Rectal smooth muscle tissue (tissue), 1 donor: ENCODE results near the gene THBS1.

Experiments used
- H3K27ac ChIP-seq: one replicate; pipeline ENCODE4 v1.7.0; 2013; ENCODE audit warnings: low read depth, low read length, inconsistent platforms
- H3K27me3 ChIP-seq: one replicate; pipeline ENCODE4 v1.7.0; 2013; ENCODE audit warnings: low read length; ENCODE audit not compliant: control insufficient read depth, insufficient read depth
- H3K36me3 ChIP-seq: one replicate; pipeline ENCODE4 v1.7.0; 2013; ENCODE audit warnings: low read length; ENCODE audit not compliant: control insufficient read depth, insufficient read depth
- H3K4me1 ChIP-seq: one replicate; pipeline ENCODE4 v1.7.0; 2013; ENCODE audit warnings: low read length; ENCODE audit not compliant: control insufficient read depth, insufficient read depth
- H3K4me3 ChIP-seq: one replicate; pipeline ENCODE4 v1.7.0; 2013; ENCODE audit warnings: low read length
- H3K9ac ChIP-seq: one replicate; pipeline ENCODE4 v1.7.0; 2013; ENCODE audit warnings: low read length

THBS1 gene

DNA sequence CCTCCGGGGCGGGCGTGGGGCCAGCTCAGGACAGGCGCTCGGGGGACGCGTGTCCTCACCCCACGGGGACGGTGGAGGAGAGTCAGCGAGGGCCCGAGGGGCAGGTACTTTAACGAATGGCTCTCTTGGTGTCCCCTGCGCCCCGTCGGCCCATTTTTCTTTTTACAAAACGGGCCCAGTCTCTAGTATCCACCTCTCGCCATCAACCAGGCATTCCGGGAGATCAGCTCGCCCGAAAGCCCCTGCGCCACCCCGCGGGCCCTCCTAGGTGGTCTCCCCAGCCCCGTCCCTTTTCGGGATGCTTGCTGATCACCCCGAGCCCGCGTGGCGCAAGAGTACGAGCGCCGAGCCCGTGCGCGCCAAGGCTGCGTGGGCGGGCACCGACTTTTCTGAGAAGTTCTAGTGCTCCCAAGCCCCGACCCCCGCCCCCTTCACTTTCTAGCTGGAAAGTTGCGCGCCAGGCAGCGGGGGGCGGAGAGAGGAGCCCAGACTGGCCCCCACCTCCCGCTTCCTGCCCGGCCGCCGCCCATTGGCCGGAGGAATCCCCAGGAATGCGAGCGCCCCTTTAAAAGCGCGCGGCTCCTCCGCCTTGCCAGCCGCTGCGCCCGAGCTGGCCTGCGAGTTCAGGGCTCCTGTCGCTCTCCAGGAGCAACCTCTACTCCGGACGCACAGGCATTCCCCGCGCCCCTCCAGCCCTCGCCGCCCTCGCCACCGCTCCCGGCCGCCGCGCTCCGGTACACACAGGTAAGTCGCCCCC is at the start of gene THBS1:
TSS of gene THBS1 (plus strand) at position 595 of the 757 bp plus-strand sequence. CDS start 779 bp downstream, outside the sequence.
- Histone ChIP-seq H3K27me3 (no peaks in the 10 kb centered on the region), H3K27ac (peak within 1 kb of the TSS; percentile 96), H3K36me3 (peaks cover 30% of the 10 kb centered on the region), H3K4me3 (peak within 1 kb of the TSS; percentile 76), H3K9ac (peak within 1 kb of the TSS; percentile 92), H3K4me1 (peaks cover 36% of the 10 kb centered on the region)

DNA sequence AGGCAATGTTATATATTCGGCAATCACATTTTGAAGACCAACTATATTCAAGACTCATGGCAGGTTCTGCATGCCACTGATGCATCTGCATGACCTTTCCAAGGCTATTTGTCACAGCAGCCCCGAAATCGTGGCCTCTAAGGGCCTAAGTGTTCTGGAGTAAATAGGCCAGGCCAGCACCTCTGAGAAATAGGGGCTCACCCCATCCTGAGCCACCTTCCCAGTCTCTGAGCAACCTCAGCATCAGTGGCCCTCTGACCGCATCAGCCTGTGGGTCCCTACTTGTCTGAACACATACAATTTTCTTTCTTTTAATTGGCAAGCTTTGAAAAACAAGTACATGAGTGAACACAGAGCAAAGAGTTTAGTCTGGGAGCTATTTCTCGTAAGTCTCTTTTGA is 45.9 kb upstream of the THBS1 start:
- H3K4me1 ChIP-seq, result peaks cover 5% of the 10 kb centered on the region
- no peak overlapping the region for H3K4me3 ChIP-seq
- no peak overlapping the region for H3K9ac ChIP-seq
- H3K27me3 ChIP-seq, result no peaks in the 10 kb centered on the region
- no peak overlapping the region for H3K27ac ChIP-seq
- H3K36me3 ChIP-seq, result no peaks in the 10 kb centered on the region

DNA sequence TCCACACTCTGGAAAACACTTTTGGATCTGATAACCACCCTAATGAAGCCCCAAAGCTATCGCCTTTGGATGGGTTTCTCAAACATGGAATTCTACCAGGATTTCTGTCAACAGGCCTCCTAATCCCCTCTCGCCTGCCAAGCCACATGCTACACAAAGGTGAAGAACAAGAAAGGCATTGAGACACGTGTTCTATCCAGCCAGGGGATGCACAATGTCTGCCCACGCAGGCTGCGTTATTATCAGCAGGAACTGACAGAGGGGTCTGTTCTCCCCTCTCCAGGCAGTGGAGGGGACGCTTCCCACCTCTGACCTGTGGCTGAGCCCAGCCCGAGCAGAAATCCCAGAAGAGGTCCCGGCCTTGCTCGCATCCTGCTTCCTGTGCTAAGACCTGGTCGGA is 45.4 kb upstream of the THBS1 start:
- H3K4me1 ChIP-seq, result peaks cover 5% of the 10 kb centered on the region
- no peak overlapping the region for H3K4me3 ChIP-seq
- no peaks in the 10 kb centered on the region for H3K36me3 ChIP-seq
- H3K27me3 ChIP-seq, result no peaks in the 10 kb centered on the region
- H3K27ac ChIP-seq, result no peak overlapping the region
- no peak overlapping the region for H3K9ac ChIP-seq

DNA sequence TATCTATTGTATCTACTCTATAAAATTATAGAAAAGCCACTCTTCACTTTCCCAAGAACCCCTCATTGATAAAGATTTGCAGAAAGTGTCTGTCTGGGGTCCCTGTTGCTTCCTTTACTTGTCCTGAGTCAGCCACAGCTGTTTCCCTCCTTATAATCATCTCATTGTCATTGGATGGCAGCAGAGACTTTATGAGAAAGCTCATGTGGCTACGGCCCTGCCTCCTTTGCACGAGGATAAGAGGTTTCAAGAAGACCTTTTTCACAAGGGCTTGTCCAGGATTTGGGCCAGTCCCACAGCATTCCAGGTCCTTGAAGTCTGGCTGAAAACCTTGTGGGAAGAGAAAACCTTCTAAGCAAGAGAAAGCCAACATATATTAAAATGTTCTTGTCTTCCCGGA is 41.9 kb upstream of the THBS1 start:
- H3K4me1 ChIP-seq, result peaks cover 5% of the 10 kb centered on the region
- no peak overlapping the region for H3K9ac ChIP-seq
- H3K27me3 ChIP-seq, result no peaks in the 10 kb centered on the region
- no peaks in the 10 kb centered on the region for H3K36me3 ChIP-seq
- no peak overlapping the region for H3K4me3 ChIP-seq
- peak overlapping the region; percentile 53 for H3K27ac ChIP-seq

DNA sequence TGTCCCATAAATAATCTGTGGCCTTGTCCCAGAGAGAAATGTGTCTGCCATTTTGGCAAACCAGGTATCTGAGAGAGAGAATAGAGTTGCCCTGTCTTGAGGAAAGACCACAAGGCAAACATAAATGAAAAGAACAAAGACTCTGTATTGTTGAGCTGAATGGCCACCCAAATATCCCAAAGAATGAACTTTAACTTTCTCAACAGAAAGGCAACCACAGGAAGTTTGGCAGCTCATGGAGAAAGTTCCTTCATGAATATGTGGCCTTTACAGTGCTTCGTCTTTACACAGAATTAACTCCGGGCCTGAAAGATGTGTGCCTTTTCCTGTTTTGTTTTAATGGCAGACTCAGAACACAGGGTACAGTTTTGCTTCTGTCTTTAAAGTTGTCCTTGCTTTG is 41.4 kb upstream of the THBS1 start:
- Histone ChIP-seq H3K4me1 (peaks cover 5% of the 10 kb centered on the region), H3K36me3 (no peaks in the 10 kb centered on the region), H3K9ac (no peak overlapping the region), H3K27ac (peak overlapping the region; percentile 53), H3K27me3 (no peaks in the 10 kb centered on the region), H3K4me3 (no peak overlapping the region)

DNA sequence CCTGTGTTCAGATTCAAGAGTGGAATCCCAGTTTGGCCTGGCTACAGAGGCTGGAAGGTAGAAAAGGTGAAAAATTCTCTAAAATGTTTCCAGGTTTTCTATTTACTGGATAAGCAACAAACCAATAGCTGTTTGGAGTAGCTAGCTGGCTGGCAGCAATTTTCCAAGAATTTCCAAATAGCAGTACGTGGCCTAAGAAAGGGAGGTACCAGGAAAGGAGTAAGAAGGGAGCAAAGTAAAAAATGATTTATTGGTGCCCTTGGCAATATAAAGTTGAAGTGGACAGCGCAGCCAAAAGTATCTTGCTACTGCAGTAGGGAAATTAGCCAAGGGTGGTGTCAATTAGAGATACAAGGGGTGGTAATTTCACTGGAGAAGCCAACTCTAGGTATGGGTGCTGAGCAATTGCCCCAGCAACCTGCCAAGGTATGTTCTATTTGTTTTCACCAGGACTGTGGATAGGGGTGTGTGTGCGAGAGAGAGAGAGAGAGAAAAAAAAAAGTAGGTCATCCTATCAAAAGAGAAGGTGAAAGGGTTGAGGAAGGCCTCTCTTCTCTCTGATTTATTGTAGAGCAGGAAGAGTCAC is 40.8 kb upstream of the THBS1 start:
- H3K4me3 ChIP-seq, result no peak overlapping the region
- no peaks in the 10 kb centered on the region for H3K36me3 ChIP-seq
- peak overlapping the region; percentile 53 for H3K27ac ChIP-seq
- H3K9ac ChIP-seq, result no peak overlapping the region
- H3K4me1 ChIP-seq, result peaks cover 5% of the 10 kb centered on the region
- no peaks in the 10 kb centered on the region for H3K27me3 ChIP-seq

DNA sequence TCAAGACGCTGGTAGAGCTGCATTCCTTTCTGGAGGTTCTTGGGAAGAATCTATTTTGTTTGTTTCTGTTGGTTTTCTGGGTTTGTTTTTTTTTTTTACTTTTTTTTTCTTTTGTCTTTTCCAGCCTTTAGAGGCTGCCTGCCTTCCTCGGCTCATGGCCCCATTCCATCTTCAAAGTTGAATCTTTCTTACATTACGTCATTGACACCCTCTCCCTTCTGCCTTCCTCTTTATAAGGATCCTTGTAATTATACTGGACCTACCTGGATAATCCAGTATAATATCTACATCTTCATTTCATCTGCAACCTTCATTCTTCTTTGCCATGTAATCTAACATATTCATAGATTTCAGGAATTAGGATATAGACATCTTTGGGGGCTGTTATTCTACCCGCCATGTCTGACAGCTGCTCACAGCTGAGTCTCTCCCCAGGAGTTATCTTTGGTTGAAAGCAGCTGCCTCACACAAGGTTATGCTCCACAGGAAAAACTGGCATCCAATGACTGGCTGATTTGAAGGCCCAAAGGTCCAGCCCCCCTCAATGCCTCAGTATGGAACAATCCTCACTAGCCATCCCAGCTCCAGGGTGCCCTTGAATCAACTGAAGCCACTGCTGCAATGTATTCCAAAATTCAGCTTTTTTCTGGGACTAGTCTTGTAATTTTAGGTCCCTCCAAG is 38.4 kb upstream of the THBS1 start:
- H3K4me1 ChIP-seq, result peaks cover 5% of the 10 kb centered on the region
- H3K4me3 ChIP-seq, result no peak overlapping the region
- H3K27me3 ChIP-seq, result no peaks in the 10 kb centered on the region
- no peaks in the 10 kb centered on the region for H3K36me3 ChIP-seq
- H3K27ac ChIP-seq, result no peak overlapping the region
- no peak overlapping the region for H3K9ac ChIP-seq

DNA sequence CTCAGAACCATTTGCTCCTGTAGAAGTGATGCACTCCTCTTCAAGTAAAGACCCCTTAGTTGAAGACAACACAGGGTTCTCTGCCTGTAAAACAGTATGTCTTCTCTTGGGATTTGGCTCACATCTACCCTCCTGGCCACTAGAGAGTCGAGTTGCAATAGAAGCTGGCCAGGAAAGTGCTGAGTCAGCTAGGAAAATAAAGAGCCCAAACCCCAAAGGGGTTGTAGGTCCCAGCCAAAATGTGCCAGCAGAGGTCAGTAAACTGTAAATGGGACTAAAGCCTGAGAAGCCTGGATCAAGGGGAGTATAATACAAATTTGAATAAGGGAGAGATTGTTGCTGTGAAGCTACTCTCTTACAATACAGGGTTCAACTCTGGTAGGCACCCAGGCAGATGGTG is 37.2 kb upstream of the THBS1 start:
- Histone ChIP-seq H3K27ac (no peak overlapping the region), H3K4me1 (peaks cover 5% of the 10 kb centered on the region), H3K36me3 (no peaks in the 10 kb centered on the region), H3K4me3 (no peak overlapping the region), H3K27me3 (no peaks in the 10 kb centered on the region), H3K9ac (no peak overlapping the region)

DNA sequence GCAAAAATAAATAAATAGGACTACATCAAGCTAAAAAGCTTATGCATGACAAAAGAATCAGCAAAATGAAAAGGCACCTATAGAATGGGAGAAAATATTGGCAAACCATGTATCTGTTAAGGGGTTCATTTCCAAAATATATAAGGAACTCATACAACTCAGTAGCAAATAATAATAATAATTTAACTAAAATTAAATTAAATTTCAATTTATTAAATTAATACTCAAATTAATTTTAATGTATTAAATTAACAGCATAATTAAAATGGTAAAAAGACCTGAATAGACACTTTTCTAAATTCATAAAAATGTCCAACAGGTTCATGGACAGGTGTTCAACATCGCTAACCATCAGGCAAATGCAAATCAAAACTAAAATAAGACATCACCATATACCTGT is 34.0 kb upstream of the THBS1 start:
- no peak overlapping the region for H3K4me3 ChIP-seq
- H3K4me1 ChIP-seq, result no peaks in the 10 kb centered on the region
- no peak overlapping the region for H3K9ac ChIP-seq
- H3K27me3 ChIP-seq, result no peaks in the 10 kb centered on the region
- no peak overlapping the region for H3K27ac ChIP-seq
- H3K36me3 ChIP-seq, result no peaks in the 10 kb centered on the region

DNA sequence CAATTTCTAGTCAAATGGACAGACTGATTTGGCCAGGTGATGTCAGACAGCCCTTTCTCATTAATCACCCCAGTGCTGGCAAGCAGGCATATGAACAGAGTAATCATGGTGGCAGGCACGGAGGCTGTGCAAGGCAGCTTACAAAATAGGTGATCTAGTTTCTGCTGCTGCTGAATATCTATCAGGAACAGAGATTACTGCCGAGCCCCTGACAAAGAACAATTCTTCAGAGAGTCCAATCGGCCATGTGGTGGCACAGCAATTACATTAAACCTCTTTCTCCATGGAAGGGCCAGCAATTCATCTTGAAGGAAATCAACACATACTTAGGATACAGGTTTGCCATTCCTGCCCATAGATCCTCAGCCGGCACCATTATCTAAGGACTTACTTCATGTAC is 32.3 kb upstream of the THBS1 start:
- Histone ChIP-seq H3K27me3 (no peaks in the 10 kb centered on the region), H3K9ac (no peak overlapping the region), H3K4me1 (peaks cover 4% of the 10 kb centered on the region), H3K4me3 (no peak overlapping the region), H3K27ac (no peak overlapping the region), H3K36me3 (no peaks in the 10 kb centered on the region)

DNA sequence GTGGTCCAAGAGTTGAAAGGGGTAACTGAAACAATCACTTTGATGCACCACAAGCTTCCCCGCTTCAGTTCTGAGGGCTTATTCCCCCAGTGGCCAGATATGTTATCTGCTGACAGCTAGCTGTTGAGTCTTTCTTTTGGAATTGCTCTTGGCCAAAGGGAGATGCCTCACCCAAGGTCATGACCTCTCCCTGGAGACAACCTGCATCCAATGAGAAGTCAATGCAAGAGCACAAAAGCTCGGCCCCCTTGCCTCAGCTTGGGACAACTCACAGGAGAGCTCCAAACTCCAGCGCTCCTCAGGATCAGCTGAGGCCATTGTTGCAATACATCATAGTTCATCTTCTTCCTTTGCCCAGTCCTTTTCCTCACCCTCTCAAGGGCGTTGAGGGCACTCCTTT is 31.0 kb upstream of the THBS1 start:
- Histone ChIP-seq H3K36me3 (no peaks in the 10 kb centered on the region), H3K4me1 (peaks cover 15% of the 10 kb centered on the region), H3K27me3 (no peaks in the 10 kb centered on the region), H3K9ac (no peak overlapping the region), H3K27ac (no peak overlapping the region), H3K4me3 (no peak overlapping the region)

DNA sequence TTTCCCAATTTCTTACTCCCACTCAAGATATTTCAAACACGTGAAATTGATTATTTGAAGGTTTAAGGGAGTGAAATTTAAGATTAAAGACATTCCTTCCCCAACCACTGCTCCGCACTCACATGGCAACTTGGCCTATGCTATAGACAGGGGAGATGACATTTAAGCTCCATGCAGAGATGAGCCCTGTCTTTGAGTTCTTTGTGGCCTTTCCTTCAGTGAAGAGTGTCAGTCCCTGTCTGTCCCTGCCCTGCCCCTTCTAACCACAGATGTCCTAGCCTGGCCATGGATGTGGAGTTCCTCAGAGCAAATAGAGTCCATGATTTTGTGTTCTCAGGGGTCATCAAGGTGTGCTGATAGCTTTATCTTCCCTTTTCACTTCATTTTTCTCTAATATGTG is 29.4 kb upstream of the THBS1 start:
- Histone ChIP-seq H3K4me1 (peaks cover 18% of the 10 kb centered on the region), H3K36me3 (no peaks in the 10 kb centered on the region), H3K4me3 (no peak overlapping the region), H3K9ac (no peak overlapping the region), H3K27me3 (no peaks in the 10 kb centered on the region), H3K27ac (no peak overlapping the region)
